ENCODE data around the gene C9orf78. TPM values are rescaled to one million over a fixed set of nuclear protein-coding genes. Genes with fewer than 3 reads are reported as not detected.
A peak's percentile ranks its signal among the peaks of the same experiment; 100 is the strongest.

The C9orf78 gene
- total RNA-seq, 1 experiment from 2014 or later = 37.5 TPM

DNA sequence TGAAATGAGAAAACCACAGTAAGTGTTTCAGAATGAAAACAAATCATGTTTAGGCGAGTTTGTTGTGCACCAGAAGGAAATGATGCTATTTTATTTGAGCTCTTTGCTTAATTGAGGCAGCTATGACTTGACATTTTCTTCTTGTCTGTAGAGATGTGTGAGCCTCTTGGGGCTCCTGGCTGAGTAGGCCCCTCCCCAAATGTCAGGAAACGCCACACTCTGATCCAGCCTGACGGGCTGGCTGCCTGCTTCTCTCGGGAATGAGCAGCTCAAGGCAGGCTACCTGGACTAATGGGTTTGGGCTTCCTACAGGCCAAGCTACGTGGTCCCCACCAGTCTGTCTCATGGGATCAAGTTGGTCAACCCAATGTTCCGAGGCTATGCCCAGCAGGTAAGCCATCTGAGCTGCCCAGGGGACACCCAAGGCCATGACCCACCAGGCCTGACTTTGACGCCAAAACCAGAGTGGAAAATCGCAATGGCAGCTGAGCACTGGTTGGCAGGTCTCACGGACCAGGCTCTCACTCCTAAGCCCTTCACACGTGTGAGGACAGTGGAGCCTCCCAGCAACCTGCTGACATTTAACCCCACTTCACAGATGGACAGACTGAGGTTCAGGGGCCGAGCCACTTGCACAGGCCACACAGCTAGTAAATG lies 30.0 kb upstream of the C9orf78 start:
- no peak overlapping the region for H2BK15ac ChIP-seq (ENCODE audit: low read depth, low read length)
- H4K8ac ChIP-seq (replicated peaks; ENCODE audit: insufficient read length, low read depth, low read length) = no peak overlapping the region
- H3K18ac ChIP-seq (ENCODE audit: insufficient read length, low read depth, low read length) = no peak overlapping the region
- H3K27ac Mint-ChIP-seq = no peak overlapping the region
- H3K79me2 ChIP-seq (ENCODE audit: insufficient read depth, low read length) = no peaks in the 10 kb centered on the region
- no peak overlapping the region for H2BK5ac ChIP-seq (ENCODE audit: insufficient read length, low read length)
- H3K9me3 ChIP-seq (ENCODE audit: control insufficient read depth, low read depth, low read length) = no peaks in the 10 kb centered on the region
- no peak overlapping the region for H3K4me2 ChIP-seq (ENCODE audit: insufficient read depth, insufficient read length, low read length)
- WGBS (ENCODE audit: extremely low coverage, insufficient read length, low lambda C conversion rate) = no CpG with 5 or more reads among the region's 11 CpGs
- H3K56ac ChIP-seq (ENCODE audit: insufficient read length, low read depth, low read length) = no peak overlapping the region
- H2BK12ac ChIP-seq (ENCODE audit: insufficient read length, low read depth, low read length) = no peak overlapping the region
- no peak overlapping the region for H3K23ac ChIP-seq (ENCODE audit: insufficient read length, low read depth, low read length)
- no peaks in the 10 kb centered on the region for H3K23me2 ChIP-seq (ENCODE audit: insufficient read length, low read depth, low read length, poor library complexity, severe bottlenecking)
- no peaks in the 10 kb centered on the region for H3K4me1 ChIP-seq (ENCODE audit: insufficient read depth, low read length)
- H4K5ac ChIP-seq (ENCODE audit: insufficient read length, low read depth, low read length) = no peak overlapping the region
- no peaks in the 10 kb centered on the region for H3K27me3 ChIP-seq (ENCODE audit: insufficient read depth, low read length)
- no peak overlapping the region for H4K91ac ChIP-seq (ENCODE audit: insufficient read length, low read depth, low read length)
- H3K4ac ChIP-seq (ENCODE audit: low read depth, low read length) = no peak overlapping the region
- H2BK20ac ChIP-seq (ENCODE audit: low read depth, low read length, poor library complexity, severe bottlenecking) = no peak overlapping the region
- no peaks in the 10 kb centered on the region for H3K4me1 Mint-ChIP-seq
- no peak overlapping the region for H2AK5ac ChIP-seq (ENCODE audit: insufficient read length, low read length)
- peak; percentile 22 for DNase-seq
- TF ChIP-seq, protein P1, sequence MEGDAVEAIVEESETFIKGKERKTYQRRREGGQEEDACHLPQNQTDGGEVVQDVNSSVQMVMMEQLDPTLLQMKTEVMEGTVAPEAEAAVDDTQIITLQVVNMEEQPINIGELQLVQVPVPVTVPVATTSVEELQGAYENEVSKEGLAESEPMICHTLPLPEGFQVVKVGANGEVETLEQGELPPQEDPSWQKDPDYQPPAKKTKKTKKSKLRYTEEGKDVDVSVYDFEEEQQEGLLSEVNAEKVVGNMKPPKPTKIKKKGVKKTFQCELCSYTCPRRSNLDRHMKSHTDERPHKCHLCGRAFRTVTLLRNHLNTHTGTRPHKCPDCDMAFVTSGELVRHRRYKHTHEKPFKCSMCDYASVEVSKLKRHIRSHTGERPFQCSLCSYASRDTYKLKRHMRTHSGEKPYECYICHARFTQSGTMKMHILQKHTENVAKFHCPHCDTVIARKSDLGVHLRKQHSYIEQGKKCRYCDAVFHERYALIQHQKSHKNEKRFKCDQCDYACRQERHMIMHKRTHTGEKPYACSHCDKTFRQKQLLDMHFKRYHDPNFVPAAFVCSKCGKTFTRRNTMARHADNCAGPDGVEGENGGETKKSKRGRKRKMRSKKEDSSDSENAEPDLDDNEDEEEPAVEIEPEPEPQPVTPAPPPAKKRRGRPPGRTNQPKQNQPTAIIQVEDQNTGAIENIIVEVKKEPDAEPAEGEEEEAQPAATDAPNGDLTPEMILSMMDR (conservative IDR thresholded peaks at IDR 0.05) = no peak
- H3K9ac ChIP-seq (ENCODE audit: extremely low read depth, insufficient read length, low read length) = no peak overlapping the region
- no peak overlapping the region for H3K4me3 Mint-ChIP-seq
- H3T11ph ChIP-seq (ENCODE audit: low read length) = no peak overlapping the region
- H3K27me3 Mint-ChIP-seq (ENCODE audit: low read depth) = no peaks in the 10 kb centered on the region
- no peak overlapping the region for H3K14ac ChIP-seq (ENCODE audit: insufficient read depth, low read length)
- no peaks in the 10 kb centered on the region for H3K79me1 ChIP-seq (ENCODE audit: insufficient read depth, low read depth, low read length, poor library complexity, severe bottlenecking)
- peaks cover 10 to 37% (median 30%) of the 10 kb centered on the region in 3 experiments; a peak in 6 of 7 replicates for H3K36me3 Mint-ChIP-seq (ENCODE audit: insufficient read depth in 1 of 3, low read depth in 3 of 3)
- H2BK120ac ChIP-seq (ENCODE audit: low read depth, low read length, poor library complexity, severe bottlenecking) = no peak overlapping the region
- H4K20me1 ChIP-seq (ENCODE audit: control insufficient read depth, insufficient read depth, insufficient read length) = no peaks in the 10 kb centered on the region
- H3K27ac ChIP-seq (ENCODE audit: insufficient read length, low read depth, low read length) = no peak overlapping the region
- no peaks in the 10 kb centered on the region for H3K9me3 Mint-ChIP-seq
- no peak overlapping the region for H2AFZ ChIP-seq (ENCODE audit: low read length)
